LNCaP clone FGC (cell line): ENCODE results near the gene DDIT3.
"Not testable (repeated sequence)": the region's sequence is repeated elsewhere in the genome, so short reads cannot be mapped to it uniquely, and the experiment has no call there.

Source experiments
- DNase-seq: peaks from one replicate; pipeline ENCODE4 v3.0.0-alpha.2; 2011; ENCODE audit warnings: low read depth
- H3K4me3 ChIP-seq: 2 replicates; pipeline ENCODE4 v1.5.1; 2011; ENCODE audit warnings: mild to moderate bottlenecking, low read depth, low read length, control low read depth
- CTCF ChIP-seq: IDR thresholded peaks from 2 replicates; pipeline ENCODE4 v1.5.1; 2012; ENCODE audit warnings: mild to moderate bottlenecking; ENCODE audit not compliant: control insufficient read depth, insufficient read depth; ENCODE audit errors: extremely low read depth

DDIT3 gene

GRCh38 chr12:57515934-57516541 lies 4.3 kb downstream of the DDIT3 start:
- no peak for TF ChIP-seq CTCF
- no peak for DNase-seq

GRCh38 chr12:57515408-57515933 lies 4.8 kb downstream of the DDIT3 start:
- peak; percentile 66 for DNase-seq
- H3K4me3 ChIP-seq, result no peak overlapping the region
- no peak for TF ChIP-seq CTCF

More at GRCh38 chr12:57515934-57516541, 4.3 kb downstream of the DDIT3 start:
- H3K4me3 ChIP-seq, result no peak overlapping the region

- no peak for DNase-seq
- TF ChIP-seq CTCF, result no peak
- H3K4me3 ChIP-seq, result no peak overlapping the region
These were observed 5.5 kb downstream of the DDIT3 start for GRCh38 chr12:57514720-57515407.

GRCh38 chr12:57514246-57514645 lies 6.1 kb downstream of the DDIT3 start:
- H3K4me3 ChIP-seq, DNase-seq: not testable (repeated sequence)

- DNase-seq, result not testable (repeated sequence)
These were observed 6.6 kb downstream of the DDIT3 start for GRCh38 chr12:57513677-57514076.

GRCh38 chr12:57513266-57513665 lies 7.0 kb downstream of the DDIT3 start:
- H3K4me3 ChIP-seq, result no peak overlapping the region
- no peak for DNase-seq
- no peak for TF ChIP-seq CTCF

More at GRCh38 chr12:57513677-57514076, 6.6 kb downstream of the DDIT3 start:
- not testable (repeated sequence) for H3K4me3 ChIP-seq

GRCh38 chr12:57512665-57513064 lies 7.6 kb downstream of the DDIT3 start:
- no peak for DNase-seq
- no peak overlapping the region for H3K4me3 ChIP-seq
- TF ChIP-seq CTCF, result no peak

- H3K4me3 ChIP-seq, result no peak overlapping the region
- DNase-seq, result no peak
- TF ChIP-seq CTCF, result no peak
These were observed 8.6 kb downstream of the DDIT3 start for GRCh38 chr12:57511588-57512325.
